ENCODE results near the gene ITPR1.

The ITPR1 gene

GRCh38 chr3:4710191-4710590, 217.0 kb downstream of the ITPR1 start:
- 93% methylated on average over 16 of the region's 16 CpGs for WGBS, 2 experiments
- no peaks in the 10 kb centered on the region for H3K4me1 ChIP-seq (ENCODE audit: control insufficient read depth, insufficient read depth, low read length)

GRCh38 chr3:4711680-4711992, 218.5 kb downstream of the ITPR1 start:
- no peaks in the 10 kb centered on the region for H3K27me3 ChIP-seq (ENCODE audit: control insufficient read depth, insufficient read depth, low read length, poor library complexity, severe bottlenecking)
- H3K27ac ChIP-seq (ENCODE audit: insufficient read depth, low read depth, low read length, poor library complexity, severe bottlenecking) = no peak overlapping the region
- H3K4me3 ChIP-seq (ENCODE audit: insufficient read depth, low read depth, low read length) = no peak overlapping the region
- no peaks in the 10 kb centered on the region for H3K9me3 ChIP-seq (ENCODE audit: control insufficient read depth, low read length)
- H3K4me1 ChIP-seq (ENCODE audit: control insufficient read depth, insufficient read depth, low read length) = no peaks in the 10 kb centered on the region
- 0% methylated on average over 1 of the region's 1 CpG; no CpG with 5 or more reads in 1 of the 2 experiments for WGBS, 2 experiments
- H3K36me3 ChIP-seq (ENCODE audit: control insufficient read depth, insufficient read depth, low read length) = no peaks in the 10 kb centered on the region

More at GRCh38 chr3:4710191-4710590, 217.0 kb downstream of the ITPR1 start:
- Histone ChIP-seq H3K9me3 (ENCODE audit: control insufficient read depth, low read length) (no peaks in the 10 kb centered on the region), H3K27ac (ENCODE audit: insufficient read depth, low read depth, low read length, poor library complexity, severe bottlenecking) (no peak overlapping the region), H3K36me3 (ENCODE audit: control insufficient read depth, insufficient read depth, low read length) (no peaks in the 10 kb centered on the region), H3K4me3 (ENCODE audit: insufficient read depth, low read depth, low read length) (no peak overlapping the region), H3K27me3 (ENCODE audit: control insufficient read depth, insufficient read depth, low read length, poor library complexity, severe bottlenecking) (no peaks in the 10 kb centered on the region)

- Histone ChIP-seq H3K27ac (ENCODE audit: insufficient read depth, low read depth, low read length, poor library complexity, severe bottlenecking) (no peak overlapping the region), H3K36me3 (ENCODE audit: control insufficient read depth, insufficient read depth, low read length) (no peaks in the 10 kb centered on the region), H3K9me3 (ENCODE audit: control insufficient read depth, low read length) (no peaks in the 10 kb centered on the region), H3K4me1 (ENCODE audit: control insufficient read depth, insufficient read depth, low read length) (no peaks in the 10 kb centered on the region), H3K27me3 (ENCODE audit: control insufficient read depth, insufficient read depth, low read length, poor library complexity, severe bottlenecking) (no peaks in the 10 kb centered on the region), H3K4me3 (ENCODE audit: insufficient read depth, low read depth, low read length) (no peak overlapping the region)
- WGBS, 2 experiments = 91 to 94% methylated on average over 7 of the region's 7 CpGs
These were observed 219.0 kb downstream of the ITPR1 start for GRCh38 chr3:4712109-4712508.

GRCh38 chr3:4714045-4714444, 220.9 kb downstream of the ITPR1 start:
- WGBS, 2 experiments = 94% methylated on average over 7 of the region's 7 CpGs
- H3K27ac ChIP-seq (ENCODE audit: insufficient read depth, low read depth, low read length, poor library complexity, severe bottlenecking) = no peak overlapping the region
- no peaks in the 10 kb centered on the region for H3K4me1 ChIP-seq (ENCODE audit: control insufficient read depth, insufficient read depth, low read length)
- H3K27me3 ChIP-seq (ENCODE audit: control insufficient read depth, insufficient read depth, low read length, poor library complexity, severe bottlenecking) = no peaks in the 10 kb centered on the region
- no peak overlapping the region for H3K4me3 ChIP-seq (ENCODE audit: insufficient read depth, low read depth, low read length)
- no peaks in the 10 kb centered on the region for H3K9me3 ChIP-seq (ENCODE audit: control insufficient read depth, low read length)
- H3K36me3 ChIP-seq (ENCODE audit: control insufficient read depth, insufficient read depth, low read length) = no peaks in the 10 kb centered on the region

- WGBS, 2 experiments = 79 to 88% methylated on average over 1 of the region's 1 CpG
- Histone ChIP-seq H3K4me3 (ENCODE audit: insufficient read depth, low read depth, low read length) (no peak overlapping the region), H3K27ac (ENCODE audit: insufficient read depth, low read depth, low read length, poor library complexity, severe bottlenecking) (no peak overlapping the region)
These were observed 223.1 kb downstream of the ITPR1 start for GRCh38 chr3:4716266-4716665.

GRCh38 chr3:4716706-4717362, 223.7 kb downstream of the ITPR1 start:
- Histone ChIP-seq H3K36me3 (ENCODE audit: control insufficient read depth, insufficient read depth, low read length) (no peaks in the 10 kb centered on the region), H3K9me3 (ENCODE audit: control insufficient read depth, low read length) (no peaks in the 10 kb centered on the region), H3K4me3 (ENCODE audit: insufficient read depth, low read depth, low read length) (no peak overlapping the region), H3K27me3 (ENCODE audit: control insufficient read depth, insufficient read depth, low read length, poor library complexity, severe bottlenecking) (no peaks in the 10 kb centered on the region), H3K4me1 (ENCODE audit: control insufficient read depth, insufficient read depth, low read length) (peaks cover 4% of the 10 kb centered on the region), H3K27ac (ENCODE audit: insufficient read depth, low read depth, low read length, poor library complexity, severe bottlenecking) (no peak overlapping the region)
- 93% methylated on average over 14 of the region's 14 CpGs for WGBS, 2 experiments

More at GRCh38 chr3:4716266-4716665, 223.1 kb downstream of the ITPR1 start:
- peaks cover 4% of the 10 kb centered on the region for H3K4me1 ChIP-seq (ENCODE audit: control insufficient read depth, insufficient read depth, low read length)
- H3K36me3 ChIP-seq (ENCODE audit: control insufficient read depth, insufficient read depth, low read length) = no peaks in the 10 kb centered on the region
- H3K27me3 ChIP-seq (ENCODE audit: control insufficient read depth, insufficient read depth, low read length, poor library complexity, severe bottlenecking) = no peaks in the 10 kb centered on the region
- H3K9me3 ChIP-seq (ENCODE audit: control insufficient read depth, low read length) = no peaks in the 10 kb centered on the region

GRCh38 chr3:4717363-4717740, 224.2 kb downstream of the ITPR1 start:
- peaks cover 4% of the 10 kb centered on the region for H3K4me1 ChIP-seq (ENCODE audit: control insufficient read depth, insufficient read depth, low read length)
- no peaks in the 10 kb centered on the region for H3K27me3 ChIP-seq (ENCODE audit: control insufficient read depth, insufficient read depth, low read length, poor library complexity, severe bottlenecking)
- 79 to 86% methylated on average over 5 of the region's 5 CpGs for WGBS, 2 experiments
- no peak overlapping the region for H3K27ac ChIP-seq (ENCODE audit: insufficient read depth, low read depth, low read length, poor library complexity, severe bottlenecking)
- H3K36me3 ChIP-seq (ENCODE audit: control insufficient read depth, insufficient read depth, low read length) = no peaks in the 10 kb centered on the region
- H3K9me3 ChIP-seq (ENCODE audit: control insufficient read depth, low read length) = no peaks in the 10 kb centered on the region
- H3K4me3 ChIP-seq (ENCODE audit: insufficient read depth, low read depth, low read length) = no peak overlapping the region

GRCh38 chr3:4718179-4718736, 225.1 kb downstream of the ITPR1 start:
- no peak overlapping the region for H3K27ac ChIP-seq (ENCODE audit: insufficient read depth, low read depth, low read length, poor library complexity, severe bottlenecking)
- H3K4me3 ChIP-seq (ENCODE audit: insufficient read depth, low read depth, low read length) = no peak overlapping the region
- no peaks in the 10 kb centered on the region for H3K36me3 ChIP-seq (ENCODE audit: control insufficient read depth, insufficient read depth, low read length)
- WGBS, 2 experiments = 86 to 88% methylated on average over 3 to 4 of the region's 4 CpGs
- H3K9me3 ChIP-seq (ENCODE audit: control insufficient read depth, low read length) = no peaks in the 10 kb centered on the region
- H3K4me1 ChIP-seq (ENCODE audit: control insufficient read depth, insufficient read depth, low read length) = peaks cover 4% of the 10 kb centered on the region
- H3K27me3 ChIP-seq (ENCODE audit: control insufficient read depth, insufficient read depth, low read length, poor library complexity, severe bottlenecking) = no peaks in the 10 kb centered on the region

- Histone ChIP-seq H3K27ac (ENCODE audit: insufficient read depth, low read depth, low read length, poor library complexity, severe bottlenecking) (no peak overlapping the region), H3K9me3 (ENCODE audit: control insufficient read depth, low read length) (no peaks in the 10 kb centered on the region), H3K27me3 (ENCODE audit: control insufficient read depth, insufficient read depth, low read length, poor library complexity, severe bottlenecking) (no peaks in the 10 kb centered on the region), H3K4me1 (ENCODE audit: control insufficient read depth, insufficient read depth, low read length) (peaks cover 4% of the 10 kb centered on the region), H3K36me3 (ENCODE audit: control insufficient read depth, insufficient read depth, low read length) (no peaks in the 10 kb centered on the region), H3K4me3 (ENCODE audit: insufficient read depth, low read depth, low read length) (no peak overlapping the region)
- 75 to 76% methylated on average over 8 of the region's 8 CpGs for WGBS, 2 experiments
These were observed 225.9 kb downstream of the ITPR1 start for GRCh38 chr3:4719046-4719501.

GRCh38 chr3:4720316-4721075, 227.3 kb downstream of the ITPR1 start:
- no peak overlapping the region for H3K27ac ChIP-seq (ENCODE audit: insufficient read depth, low read depth, low read length, poor library complexity, severe bottlenecking)

More at GRCh38 chr3:4720316-4721075, 227.3 kb downstream of the ITPR1 start:
- no peak overlapping the region for H3K4me3 ChIP-seq (ENCODE audit: insufficient read depth, low read depth, low read length)
- H3K4me1 ChIP-seq (ENCODE audit: control insufficient read depth, insufficient read depth, low read length) = peaks cover 4% of the 10 kb centered on the region
- 47 to 48% methylated on average over 12 of the region's 12 CpGs for WGBS, 2 experiments
- H3K9me3 ChIP-seq (ENCODE audit: control insufficient read depth, low read length) = no peaks in the 10 kb centered on the region
- no peaks in the 10 kb centered on the region for H3K36me3 ChIP-seq (ENCODE audit: control insufficient read depth, insufficient read depth, low read length)
- no peaks in the 10 kb centered on the region for H3K27me3 ChIP-seq (ENCODE audit: control insufficient read depth, insufficient read depth, low read length, poor library complexity, severe bottlenecking)

Measured in ectodermal cell (in vitro differentiated cells).